ENCODE data around the gene NUFIP1. TPM values are rescaled to one million over a fixed set of nuclear protein-coding genes. Genes with fewer than 3 reads are reported as not detected.

NUFIP1 gene
- total RNA-seq, 1 experiment from 2014 or later: 17.1 TPM

GRCh38 chr13:45007225-45007624 lies 18.0 kb upstream of the NUFIP1 start:
- Histone ChIP-seq H2BK20ac (ENCODE audit: low read depth, low read length, poor library complexity, severe bottlenecking) (no peak overlapping the region), H2BK12ac (ENCODE audit: insufficient read length, low read depth, low read length) (no peak overlapping the region), H3T11ph (ENCODE audit: low read length) (no peak overlapping the region), H3K23ac (ENCODE audit: insufficient read length, low read depth, low read length) (no peak overlapping the region), H2BK5ac (ENCODE audit: insufficient read length, low read length) (no peak overlapping the region), H3K14ac (ENCODE audit: insufficient read depth, low read length) (no peak overlapping the region), H3K56ac (ENCODE audit: insufficient read length, low read depth, low read length) (no peak overlapping the region), H3K4me1 (ENCODE audit: insufficient read depth, low read length) (no peaks in the 10 kb centered on the region), H3K23me2 (ENCODE audit: insufficient read length, low read depth, low read length, poor library complexity, severe bottlenecking) (no peaks in the 10 kb centered on the region), H3K79me2 (ENCODE audit: insufficient read depth, low read length) (no peaks in the 10 kb centered on the region), H4K8ac (replicated peaks; ENCODE audit: insufficient read length, low read depth, low read length) (no peak overlapping the region), H3K27ac (ENCODE audit: insufficient read length, low read depth, low read length) (no peak overlapping the region), H2AK5ac (ENCODE audit: insufficient read length, low read length) (no peak overlapping the region), H3K18ac (ENCODE audit: insufficient read length, low read depth, low read length) (no peak overlapping the region), H3K9me3 (ENCODE audit: control insufficient read depth, low read depth, low read length) (no peaks in the 10 kb centered on the region), H2BK15ac (ENCODE audit: low read depth, low read length) (no peak overlapping the region), H4K91ac (ENCODE audit: insufficient read length, low read depth, low read length) (no peak overlapping the region), H2BK120ac (ENCODE audit: low read depth, low read length, poor library complexity, severe bottlenecking) (no peak overlapping the region), H4K20me1 (ENCODE audit: control insufficient read depth, insufficient read depth, insufficient read length) (no peaks in the 10 kb centered on the region), H2AFZ (ENCODE audit: low read length) (no peak overlapping the region), H3K27me3 (ENCODE audit: insufficient read depth, low read length) (no peaks in the 10 kb centered on the region), H4K5ac (ENCODE audit: insufficient read length, low read depth, low read length) (no peak overlapping the region), H3K4me2 (ENCODE audit: insufficient read depth, insufficient read length, low read length) (no peak overlapping the region), H3K4ac (ENCODE audit: low read depth, low read length) (no peak overlapping the region), H3K9ac (ENCODE audit: extremely low read depth, insufficient read length, low read length) (no peak overlapping the region), H3K79me1 (ENCODE audit: insufficient read depth, low read depth, low read length, poor library complexity, severe bottlenecking) (no peaks in the 10 kb centered on the region)
- Mint-ChIP-seq H3K4me1 (no peaks in the 10 kb centered on the region), H3K9me3 (no peaks in the 10 kb centered on the region), H3K36me3 (ENCODE audit: insufficient read depth in 1 of 3, low read depth in 3 of 3) (peaks cover 10 to 33% (median 32%) of the 10 kb centered on the region in 3 experiments; a peak in 6 of 7 replicates), H3K27ac (no peak overlapping the region), H3K4me3 (no peak overlapping the region), H3K27me3 (ENCODE audit: low read depth) (no peaks in the 10 kb centered on the region)
- no peak for TF ChIP-seq CTCF (conservative IDR thresholded peaks at IDR 0.05)
- DNase-seq: no peak
